Neuronal stem cell (in vitro differentiated cells): ENCODE data around the gene TMCO4.
A peak's percentile ranks its signal among the peaks of the same experiment; 100 is the strongest.

Experiments
- DNase-seq: peaks from one replicate; pipeline ENCODE4 v3.0.0-alpha.2; 2013; ENCODE audit warnings: low spot score
- H2AFZ ChIP-seq: one replicate; pipeline ENCODE4 v1.6.1; 2013; ENCODE audit warnings: mild to moderate bottlenecking, low read length, inconsistent platforms
- H2AK5ac ChIP-seq: 2 replicates; pipeline ENCODE4 v1.6.1; 2013; ENCODE audit warnings: low read depth, mild to moderate bottlenecking, inconsistent platforms, low read length, moderate library complexity, mixed read lengths
- H2BK120ac ChIP-seq: 2 replicates; pipeline ENCODE4 v1.6.1; 2013; ENCODE audit warnings: low read depth, mild to moderate bottlenecking, inconsistent platforms, low read length, moderate library complexity, mixed read lengths
- H2BK12ac ChIP-seq: one replicate; pipeline ENCODE4 v1.6.1; 2013; ENCODE audit warnings: low read length, inconsistent platforms
- H2BK15ac ChIP-seq: 2 replicates; pipeline ENCODE4 v1.6.1; 2013; ENCODE audit warnings: mild to moderate bottlenecking, low read length, inconsistent platforms, mixed read lengths
- H2BK5ac ChIP-seq: one replicate; pipeline ENCODE4 v1.6.1; 2013; ENCODE audit warnings: inconsistent platforms, mild to moderate bottlenecking, low read length, moderate library complexity
- H3K14ac ChIP-seq: one replicate; pipeline ENCODE4 v1.6.1; 2013; ENCODE audit warnings: low read length, inconsistent platforms
- H3K18ac ChIP-seq: 2 replicates; pipeline ENCODE4 v1.6.1; 2013; ENCODE audit warnings: low read length, inconsistent platforms
- H3K23ac ChIP-seq: 2 replicates; pipeline ENCODE4 v1.6.1; 2013; ENCODE audit warnings: low read depth, mild to moderate bottlenecking, mixed read lengths, low read length, inconsistent platforms; ENCODE audit not compliant: poor library complexity
- H3K27ac ChIP-seq: replicated peaks from 3 replicates; pipeline ENCODE4 v1.5.1; 2013; ENCODE audit warnings: low read length, inconsistent platforms
- H3K27me3 ChIP-seq, 3 experiments: 2 replicates each; pipeline ENCODE4 v1.6.1; 2013; ENCODE audit warnings: low read length in 3 of 3, mild to moderate bottlenecking in 2 of 3, inconsistent platforms in 1 of 3, low read depth in 1 of 3, mixed read lengths in 1 of 3, moderate library complexity in 1 of 3; ENCODE audit not compliant: control insufficient read depth in 3 of 3, insufficient read depth in 3 of 3
- H3K36me3 ChIP-seq, 2 donors: replicated peaks in 1 of 2; 2 replicates each; pipeline ENCODE4 v1.6.1; 2013; ENCODE audit warnings: low read length in 2 of 2; ENCODE audit not compliant: control insufficient read depth in 2 of 2, insufficient read depth in 2 of 2
- H3K4ac ChIP-seq: 2 replicates; pipeline ENCODE4 v1.6.1; 2013; ENCODE audit warnings: inconsistent platforms, mild to moderate bottlenecking, low read length, moderate library complexity
- H3K4me1 ChIP-seq, 2 donors: 1 replicate in 1 of 2; 2 replicates in 1 of 2; pipeline ENCODE4 v1.6.1; 2013; ENCODE audit warnings: low read length in 2 of 2, low read depth in 1 of 2; ENCODE audit not compliant: control insufficient read depth in 2 of 2, insufficient read depth in 1 of 2
- H3K4me2 ChIP-seq: one replicate; pipeline ENCODE4 v1.6.1; 2013; ENCODE audit warnings: mild to moderate bottlenecking, low read length, inconsistent platforms; ENCODE audit not compliant: insufficient read depth, poor library complexity, severe bottlenecking
- H3K4me3 ChIP-seq, 2 donors: 2 replicates each; pipeline ENCODE4 v1.5.1; 2013; ENCODE audit warnings: low read length in 2 of 2, mild to moderate bottlenecking in 2 of 2, inconsistent platforms in 1 of 2, moderate library complexity in 1 of 2
- H3K79me1 ChIP-seq: one replicate; pipeline ENCODE4 v1.6.1; 2013; ENCODE audit warnings: low read depth, mild to moderate bottlenecking, inconsistent platforms, low read length, moderate library complexity
- H3K9ac ChIP-seq: one replicate; pipeline ENCODE4 v1.6.1; 2013; ENCODE audit warnings: mild to moderate bottlenecking, low read depth, low read length, inconsistent platforms; ENCODE audit not compliant: poor library complexity
- H3K9me3 ChIP-seq, 2 donors: replicated peaks in 1 of 2; 2 replicates each; pipeline versions ENCODE3 to v1.6.1; 2013; ENCODE audit warnings: low read length in 2 of 2, mild to moderate bottlenecking in 2 of 2, inconsistent platforms in 1 of 2, low read depth in 1 of 2, mixed read lengths in 1 of 2, moderate library complexity in 1 of 2; ENCODE audit not compliant: control insufficient read depth in 2 of 2, insufficient read depth in 1 of 2
- H4K8ac ChIP-seq: one replicate; pipeline ENCODE4 v1.6.1; 2013; ENCODE audit warnings: low read depth, mild to moderate bottlenecking, inconsistent platforms, low read length, moderate library complexity
- H4K91ac ChIP-seq: one replicate; pipeline ENCODE4 v1.6.1; 2013; ENCODE audit warnings: low read length, low read depth, mild to moderate bottlenecking, inconsistent platforms; ENCODE audit not compliant: poor library complexity
- WGBS, 2 donors: extraction: QIAGEN DNeasy Blood & Tissue Kit; methylation state at CpG; one replicate each; pipeline ENCODE4 v1.1.7; 2013; ENCODE audit warnings: missing lambda C conversion rate in 2 of 2, mixed read lengths in 1 of 2; ENCODE audit not compliant: insufficient read length in 2 of 2, insufficient replicate concordance in 1 of 2; ENCODE audit errors: extremely low coverage in 2 of 2; 5-methylcytosine and 5-hydroxymethylcytosine counted together

Gene TMCO4

DNA sequence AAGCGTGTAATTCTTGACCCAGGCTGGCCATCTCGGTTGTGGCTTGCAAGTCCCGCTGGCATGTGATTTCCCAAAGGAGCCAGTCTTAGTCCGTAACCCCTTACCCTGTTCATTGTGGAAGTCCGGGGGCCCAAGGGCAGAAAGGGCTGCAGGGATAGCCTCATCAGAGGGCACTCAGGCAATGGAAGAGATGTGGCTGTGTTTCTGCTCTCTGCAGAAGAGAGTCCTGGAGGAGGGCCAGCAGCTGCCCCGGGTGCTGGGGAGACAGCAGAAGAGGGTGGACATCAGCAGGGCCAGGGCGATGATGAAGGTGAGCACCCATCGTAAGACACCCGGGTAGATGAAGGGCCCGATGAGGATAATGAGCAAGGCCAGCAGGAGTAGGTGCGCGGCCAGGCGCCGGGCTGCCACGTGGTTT, 14.5 kb upstream of the TMCO4 start:
- Histone ChIP-seq H3K27me3 (peaks cover 0 to 53% (median 0%) of the 10 kb centered on the region in 3 experiments), H2BK120ac (no peak overlapping the region), H3K9ac (no peak overlapping the region), H2BK5ac (peak overlapping the region; percentile 76), H4K91ac (no peak overlapping the region), H2BK12ac (no peak overlapping the region), H3K36me3 (no peaks in the 10 kb centered on the region), H3K4me1 (no peaks in the 10 kb centered on the region), H3K4me2 (no peak overlapping the region), H4K8ac (no peak overlapping the region), H2AFZ (no peak overlapping the region), H3K23ac (no peak overlapping the region), H3K27ac (no peak overlapping the region), H3K4ac (no peak overlapping the region), H3K79me1 (no peaks in the 10 kb centered on the region), H2AK5ac (peak overlapping the region; percentile 21), H2BK15ac (no peak overlapping the region), H3K4me3 (no peak overlapping the region), H3K9me3 (no peaks in the 10 kb centered on the region), H3K18ac (peak overlapping the region; percentile 40), H3K14ac (no peak overlapping the region)
- no CpG with 5 or more reads among the region's 15 CpGs for WGBS, 2 donors
- DNase-seq, result no peak

DNA sequence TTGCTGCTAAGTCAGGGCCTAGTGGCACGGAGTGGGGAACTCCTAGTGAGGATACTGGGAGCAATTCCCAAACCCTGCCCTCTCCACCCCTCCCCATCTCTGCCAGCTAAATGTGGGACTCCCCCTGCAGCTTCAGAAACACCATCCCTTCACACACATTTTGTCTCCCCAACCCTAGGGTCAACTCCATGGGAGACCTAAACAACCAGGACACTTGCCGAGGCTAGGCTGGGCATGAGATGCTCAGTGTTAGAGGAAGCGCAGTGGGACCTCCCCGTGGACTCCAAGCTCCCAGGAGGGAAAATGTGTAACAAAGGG, 13.9 kb upstream of the TMCO4 start:
- no CpG with 5 or more reads among the region's 4 CpGs for whole genome bisulfite sequencing, 2 donors
- no peak for DNase-seq

DNA sequence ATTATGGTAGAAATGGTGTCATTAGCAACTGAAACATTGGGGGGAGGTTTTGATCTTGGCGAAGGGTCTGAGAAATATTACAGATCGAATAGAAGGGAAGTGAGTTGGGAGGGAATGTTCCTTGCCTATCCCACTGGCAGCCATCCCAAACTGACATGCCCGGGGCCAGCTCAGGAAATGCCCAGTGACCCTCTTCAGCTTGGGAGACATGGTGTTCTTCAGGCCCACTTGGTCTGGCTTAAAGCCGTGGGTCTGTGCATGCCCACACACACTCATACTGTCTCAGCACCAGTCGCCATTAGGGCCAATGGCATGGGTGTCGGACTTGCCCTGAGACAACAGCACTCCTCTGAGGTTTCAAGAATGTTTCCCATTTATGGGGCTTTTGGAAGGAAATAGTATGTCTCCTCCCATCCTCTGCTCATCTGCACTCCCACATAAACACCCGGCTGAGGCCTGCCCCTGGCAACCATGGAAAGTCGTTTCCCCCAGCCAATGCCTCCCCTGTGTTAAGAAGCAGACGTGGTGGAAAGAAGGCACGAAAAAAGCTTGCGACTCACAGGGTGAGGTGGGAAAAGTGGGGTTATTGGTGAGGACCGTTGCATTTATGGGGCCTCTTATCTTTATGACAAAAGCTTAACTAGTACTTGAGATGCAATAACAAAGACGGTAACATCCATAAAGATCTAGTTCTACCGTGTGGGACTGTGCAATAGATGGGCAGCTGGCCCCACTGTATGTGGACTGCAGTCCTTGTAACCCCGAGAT, 13.3 kb upstream of the TMCO4 start:
- DNase-seq, result no peak
- no CpG with 5 or more reads among the region's 15 CpGs for WGBS, 2 donors
- no peaks in the 10 kb centered on the region for H3K9me3 ChIP-seq

More for the DNA sequence above, 13.9 kb upstream of the TMCO4 start:
- H2BK5ac ChIP-seq, result no peak overlapping the region
- H3K18ac ChIP-seq, result no peak overlapping the region
- H4K91ac ChIP-seq, result no peak overlapping the region
- H2AK5ac ChIP-seq, result no peak overlapping the region
- H3K27me3 ChIP-seq, result peaks cover 0 to 49% (median 0%) of the 10 kb centered on the region in 3 experiments
- H2AFZ ChIP-seq, result no peak overlapping the region
- H3K14ac ChIP-seq, result no peak overlapping the region
- no peaks in the 10 kb centered on the region for H3K36me3 ChIP-seq
- H3K4me1 ChIP-seq, result no peaks in the 10 kb centered on the region
- H3K4me2 ChIP-seq, result no peak overlapping the region
- no peak overlapping the region for H4K8ac ChIP-seq
- H3K4ac ChIP-seq, result no peak overlapping the region
- no peak overlapping the region for H3K27ac ChIP-seq
- H2BK120ac ChIP-seq, result no peak overlapping the region
- no peak overlapping the region for H3K9ac ChIP-seq
- H2BK12ac ChIP-seq, result no peak overlapping the region
- no peaks in the 10 kb centered on the region for H3K9me3 ChIP-seq
- no peaks in the 10 kb centered on the region for H3K79me1 ChIP-seq
- H2BK15ac ChIP-seq, result no peak overlapping the region
- H3K4me3 ChIP-seq, result no peak overlapping the region
- no peak overlapping the region for H3K23ac ChIP-seq

DNA sequence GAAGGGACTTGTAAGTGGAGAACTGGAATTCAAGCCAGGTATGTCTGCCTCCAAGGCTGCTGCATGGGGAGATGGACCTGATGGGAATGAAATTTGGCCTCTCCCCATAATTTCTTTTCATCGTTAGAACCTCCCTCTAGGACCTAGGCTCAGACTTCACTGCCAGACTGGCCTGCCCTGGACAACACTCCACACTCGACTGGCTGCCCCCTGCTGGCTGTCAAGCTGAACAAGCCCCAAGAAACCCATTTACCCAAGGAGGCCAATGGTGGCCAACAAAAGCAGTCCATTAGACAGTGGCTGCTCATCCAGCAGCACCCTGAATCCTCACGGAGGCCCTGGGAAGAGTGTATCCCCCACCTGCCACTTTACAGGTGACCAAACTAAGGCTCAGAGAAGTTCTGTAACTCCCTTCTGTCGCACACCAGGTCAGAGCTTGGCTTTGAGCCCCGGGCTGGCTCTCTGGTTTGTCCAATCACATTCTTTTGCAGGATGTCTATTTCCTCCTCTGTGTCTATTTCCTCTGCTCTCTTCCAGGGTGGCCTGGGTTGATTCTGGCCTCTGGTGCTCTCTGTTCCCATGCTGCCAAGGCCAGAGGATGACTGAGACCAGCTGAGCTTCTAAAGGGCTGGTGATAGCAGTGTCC, 11.6 kb upstream of the TMCO4 start:
- no peak overlapping the region for H2BK5ac ChIP-seq
- H3K27ac ChIP-seq, result no peak overlapping the region
- DNase-seq, result no peak
- H3K23ac ChIP-seq, result no peak overlapping the region
- H3K18ac ChIP-seq, result no peak overlapping the region
- no peak overlapping the region for H2AFZ ChIP-seq
- H3K27me3 ChIP-seq, result peaks cover 0 to 28% (median 0%) of the 10 kb centered on the region in 3 experiments
- no peak overlapping the region for H4K8ac ChIP-seq
- H3K9me3 ChIP-seq, result no peaks in the 10 kb centered on the region
- no peaks in the 10 kb centered on the region for H3K79me1 ChIP-seq
- H2BK15ac ChIP-seq, result no peak overlapping the region
- H3K4me2 ChIP-seq, result no peak overlapping the region
- no peak overlapping the region for H3K9ac ChIP-seq
- no peak overlapping the region for H3K14ac ChIP-seq
- H3K4me1 ChIP-seq, result no peaks in the 10 kb centered on the region
- no peak overlapping the region for H2BK120ac ChIP-seq
- no peak overlapping the region for H3K4ac ChIP-seq
- no peaks in the 10 kb centered on the region for H3K36me3 ChIP-seq
- no peak overlapping the region for H2BK12ac ChIP-seq
- H2AK5ac ChIP-seq, result no peak overlapping the region
- no CpG with 5 or more reads among the region's 5 CpGs for WGBS, 2 donors
- H3K4me3 ChIP-seq, result no peak overlapping the region
- no peak overlapping the region for H4K91ac ChIP-seq

More for the DNA sequence above, 13.3 kb upstream of the TMCO4 start:
- no peak overlapping the region for H2BK120ac ChIP-seq
- no peak overlapping the region for H3K23ac ChIP-seq
- H2BK15ac ChIP-seq, result no peak overlapping the region
- no peak overlapping the region for H3K4me2 ChIP-seq
- no peaks in the 10 kb centered on the region for H3K4me1 ChIP-seq
- H3K9ac ChIP-seq, result no peak overlapping the region
- H4K91ac ChIP-seq, result no peak overlapping the region
- H3K27me3 ChIP-seq, result peaks cover 0 to 44% (median 0%) of the 10 kb centered on the region in 3 experiments
- no peak overlapping the region for H3K18ac ChIP-seq
- H2BK5ac ChIP-seq, result no peak overlapping the region
- H3K36me3 ChIP-seq, result no peaks in the 10 kb centered on the region
- H3K14ac ChIP-seq, result no peak overlapping the region
- no peak overlapping the region for H2AFZ ChIP-seq
- no peak overlapping the region for H2BK12ac ChIP-seq
- H2AK5ac ChIP-seq, result no peak overlapping the region
- no peak overlapping the region for H3K27ac ChIP-seq
- H3K4me3 ChIP-seq, result no peak overlapping the region
- H3K79me1 ChIP-seq, result no peaks in the 10 kb centered on the region
- no peak overlapping the region for H3K4ac ChIP-seq
- H4K8ac ChIP-seq, result no peak overlapping the region
